Kidney epithelial cell (primary cell): Measurements from ENCODE around the gene FAM186B. TPM values are rescaled to one million over a fixed set of nuclear protein-coding genes. Genes with fewer than 3 reads are reported as not detected.
A peak's percentile ranks its signal among the peaks of the same experiment; 100 is the strongest.

ENCODE experiments used
- DNase-seq: peaks from one replicate; pipeline ENCODE4 v3.0.0-alpha.2; 2010; ENCODE audit warnings: low read depth
- H3K27me3 ChIP-seq: 2 replicates; pipeline ENCODE4 v1.6.0; 2011; ENCODE audit warnings: low read length; ENCODE audit not compliant: control insufficient read depth, insufficient read depth
- H3K36me3 ChIP-seq: 2 replicates; pipeline ENCODE4 v1.5.1; 2011; ENCODE audit warnings: low read length; ENCODE audit not compliant: control insufficient read depth, insufficient read depth
- H3K4me3 ChIP-seq: 2 replicates; pipeline ENCODE4 v1.5.1; 2011; ENCODE audit warnings: low read depth, mild to moderate bottlenecking, control low read depth, low read length
- total RNA-seq: library from RNA; depleted of rRNA; stranded (reverse); fragments of >200 nt; gene quantifications from 2 replicates; pipeline ENCODE4 v1.2.3, GENCODE V29; 2015
- TF ChIP-seq, protein P1 (sequence below): IDR thresholded peaks from 2 replicates; pipeline ENCODE4 v1.5.1; 2011; ENCODE audit warnings: mild to moderate bottlenecking, moderate library complexity, low read length, control low read depth, inconsistent platforms; ENCODE audit not compliant: insufficient read depth, poor library complexity, severe bottlenecking

FAM186B gene
- total RNA-seq, 1 donor from 2014 or later = 0.21 TPM

DNA sequence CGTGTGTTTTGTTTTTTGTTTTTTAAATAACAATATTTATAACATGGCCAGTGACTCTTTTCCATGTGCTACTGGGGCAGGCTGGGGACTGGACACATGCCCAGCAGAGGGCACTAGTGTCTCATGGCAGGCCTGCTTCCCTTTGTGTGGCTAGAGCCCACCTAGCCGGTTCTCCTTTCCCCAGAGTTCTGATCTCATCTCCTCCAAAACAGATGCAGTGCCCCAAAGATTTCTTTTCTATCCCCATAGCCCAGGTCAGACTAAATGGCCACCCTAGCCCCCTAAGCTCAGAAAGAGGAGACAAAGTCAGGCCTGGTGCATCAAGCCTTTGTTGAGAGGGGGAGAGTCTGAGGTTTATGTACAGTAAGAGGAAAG is 39.2 kb upstream of the FAM186B start:
- peak; percentile 10 for DNase-seq
- Histone ChIP-seq H3K4me3 (no peak overlapping the region), H3K36me3 (peaks cover 5% of the 10 kb centered on the region), H3K27me3 (no peaks in the 10 kb centered on the region)
- TF ChIP-seq, protein P1, sequence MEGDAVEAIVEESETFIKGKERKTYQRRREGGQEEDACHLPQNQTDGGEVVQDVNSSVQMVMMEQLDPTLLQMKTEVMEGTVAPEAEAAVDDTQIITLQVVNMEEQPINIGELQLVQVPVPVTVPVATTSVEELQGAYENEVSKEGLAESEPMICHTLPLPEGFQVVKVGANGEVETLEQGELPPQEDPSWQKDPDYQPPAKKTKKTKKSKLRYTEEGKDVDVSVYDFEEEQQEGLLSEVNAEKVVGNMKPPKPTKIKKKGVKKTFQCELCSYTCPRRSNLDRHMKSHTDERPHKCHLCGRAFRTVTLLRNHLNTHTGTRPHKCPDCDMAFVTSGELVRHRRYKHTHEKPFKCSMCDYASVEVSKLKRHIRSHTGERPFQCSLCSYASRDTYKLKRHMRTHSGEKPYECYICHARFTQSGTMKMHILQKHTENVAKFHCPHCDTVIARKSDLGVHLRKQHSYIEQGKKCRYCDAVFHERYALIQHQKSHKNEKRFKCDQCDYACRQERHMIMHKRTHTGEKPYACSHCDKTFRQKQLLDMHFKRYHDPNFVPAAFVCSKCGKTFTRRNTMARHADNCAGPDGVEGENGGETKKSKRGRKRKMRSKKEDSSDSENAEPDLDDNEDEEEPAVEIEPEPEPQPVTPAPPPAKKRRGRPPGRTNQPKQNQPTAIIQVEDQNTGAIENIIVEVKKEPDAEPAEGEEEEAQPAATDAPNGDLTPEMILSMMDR = peak; percentile 93

DNA sequence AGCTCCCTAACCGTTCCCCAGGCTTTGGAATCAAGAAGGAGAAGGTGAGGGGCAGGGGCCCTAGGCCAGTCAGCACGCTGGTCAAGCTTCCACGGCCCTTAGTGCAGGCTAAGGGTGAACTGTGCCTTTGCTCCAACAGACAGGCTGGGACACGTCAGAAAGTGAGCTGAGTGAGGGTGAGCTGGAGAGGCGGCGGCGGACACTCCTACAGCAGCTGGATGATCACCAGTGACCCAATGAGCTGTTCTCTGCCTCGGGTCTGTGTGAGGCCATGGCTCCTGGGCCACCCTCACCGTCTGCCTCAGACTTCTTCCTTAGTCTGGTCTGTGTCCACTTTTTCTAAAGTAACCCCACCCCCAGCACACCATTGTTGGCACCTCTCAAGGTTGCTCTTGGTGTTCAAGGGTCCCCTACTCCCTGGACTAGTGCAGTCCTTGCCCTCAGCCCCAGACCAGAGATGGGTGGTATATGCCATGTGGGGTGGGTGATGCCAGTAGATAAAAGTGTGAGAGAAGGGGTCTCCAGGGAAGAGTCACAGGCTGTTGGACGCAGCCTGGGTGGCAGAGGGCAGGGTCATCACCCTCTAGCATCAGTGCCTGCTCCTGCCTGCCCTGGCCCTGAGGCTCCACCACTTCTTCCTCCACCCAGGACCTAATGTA is 38.7 kb upstream of the FAM186B start:
- Histone ChIP-seq H3K27me3 (no peaks in the 10 kb centered on the region), H3K36me3 (peaks cover 5% of the 10 kb centered on the region), H3K4me3 (no peak overlapping the region)
- DNase-seq = no peak
- TF ChIP-seq, protein P1 = no peak

DNA sequence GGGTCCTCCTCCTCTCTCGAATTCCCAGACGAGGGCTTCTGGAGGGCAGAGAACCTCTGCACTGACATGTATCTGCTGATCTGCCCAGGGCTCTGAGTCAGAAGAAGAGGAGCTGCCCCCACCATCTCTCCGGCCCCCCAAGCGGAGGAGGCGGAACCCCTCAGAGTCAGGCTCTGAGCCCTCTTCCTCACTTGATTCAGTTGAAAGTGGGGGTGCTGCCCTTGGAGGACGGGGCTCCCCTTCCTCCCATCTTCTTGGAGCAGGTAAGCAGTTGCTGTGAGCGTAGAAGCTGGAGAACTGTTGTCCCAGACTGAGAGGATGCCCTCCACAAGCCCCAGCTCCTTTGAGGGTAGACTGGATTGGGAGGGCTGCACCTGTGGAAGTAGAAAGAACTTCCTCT is 37.7 kb upstream of the FAM186B start:
- H3K4me3 ChIP-seq = no peak overlapping the region
- peaks cover 5% of the 10 kb centered on the region for H3K36me3 ChIP-seq
- DNase-seq = no peak
- TF ChIP-seq, protein P1 = no peak
- H3K27me3 ChIP-seq = no peaks in the 10 kb centered on the region

DNA sequence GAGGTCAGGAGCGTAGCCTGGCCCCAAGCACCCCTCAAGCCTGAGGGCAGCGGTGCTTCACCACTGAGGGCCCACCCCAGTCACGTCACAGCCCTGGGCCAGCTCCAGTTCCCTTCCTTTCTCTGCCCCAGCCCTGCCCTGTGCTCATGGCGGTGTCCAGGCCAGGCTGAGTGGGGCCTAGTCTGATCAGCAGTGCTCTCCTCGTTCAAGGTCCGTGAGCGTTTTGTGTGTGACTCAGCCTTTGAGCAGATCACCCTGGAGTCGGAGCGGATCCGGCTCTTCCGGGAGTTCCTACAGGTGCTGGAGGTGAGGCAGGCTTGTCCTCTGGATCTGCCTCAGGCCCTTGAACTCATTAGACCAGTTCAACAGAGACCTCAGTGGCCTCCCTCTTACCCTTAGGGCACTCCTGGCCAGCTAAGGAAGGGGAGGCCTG is 36.9 kb upstream of the FAM186B start:
- no peaks in the 10 kb centered on the region for H3K27me3 ChIP-seq
- H3K36me3 ChIP-seq = peaks cover 5% of the 10 kb centered on the region
- TF ChIP-seq, protein P1 = no peak
- no peak overlapping the region for H3K4me3 ChIP-seq
- no peak for DNase-seq

DNA sequence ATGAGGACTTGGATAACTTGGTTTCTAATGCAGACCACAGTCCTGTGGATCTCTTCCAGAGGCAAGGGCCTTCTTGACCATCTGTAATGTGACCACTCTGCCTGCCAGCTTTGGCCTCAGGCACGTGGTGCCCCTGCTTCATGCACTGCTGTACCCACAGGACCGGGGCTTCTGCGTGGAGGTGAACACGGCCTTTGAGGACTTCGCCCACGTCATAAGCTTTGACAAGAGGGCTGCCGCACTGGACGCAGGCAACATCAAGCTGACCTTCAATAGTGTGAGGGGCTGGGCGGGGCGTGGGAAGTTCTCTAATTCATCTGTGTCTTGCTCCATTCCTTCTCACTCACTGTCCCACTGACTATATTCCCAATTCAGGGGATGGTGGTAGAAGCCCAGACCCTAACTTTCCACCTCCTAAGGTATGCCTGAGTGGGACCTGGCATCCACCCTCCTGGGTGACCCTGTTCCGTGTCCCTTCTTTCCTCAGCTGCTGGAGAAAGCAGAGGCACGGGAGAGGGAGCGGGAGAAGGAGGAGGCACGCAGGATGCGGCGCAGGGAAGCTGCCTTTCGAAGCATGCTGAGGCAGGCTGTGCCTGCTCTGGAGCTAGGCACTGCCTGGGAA is 36.4 kb upstream of the FAM186B start:
- peaks cover 5% of the 10 kb centered on the region for H3K36me3 ChIP-seq
- TF ChIP-seq, protein P1 = no peak

More for the DNA sequence above, 36.4 kb upstream of the FAM186B start:
- no peaks in the 10 kb centered on the region for H3K27me3 ChIP-seq
- DNase-seq = no peak
- no peak overlapping the region for H3K4me3 ChIP-seq
